DND-41 (cell line): ENCODE data around the gene ZNF574.

ENCODE experiments used
- ATAC-seq: fragments of 200-7000 bp; cut with Tn5 transposase; 3 replicates; pipeline ENCODE4 v1.9.1; 2021; ENCODE audit warnings: low read depth; ENCODE audit not compliant: insufficient read depth
- DNase-seq: peaks from one replicate; pipeline ENCODE4 v3.0.0-alpha.2; 2020
- H2AFZ ChIP-seq: 2 replicates; pipeline ENCODE4 v1.6.0; 2012; ENCODE audit warnings: low read depth, low read length
- H3K27ac ChIP-seq: 2 replicates; pipeline ENCODE4 v1.5.1; 2012; ENCODE audit warnings: low read length, inconsistent platforms
- H3K27me3 ChIP-seq: fragments of 200-600 bp; sonication (generic); 2 replicates; pipeline ENCODE4 v1.6.0; 2012; ENCODE audit warnings: low read length, mild to moderate bottlenecking, inconsistent platforms; ENCODE audit not compliant: insufficient read depth, poor library complexity
- H3K36me3 ChIP-seq: 2 replicates; pipeline ENCODE4 v1.5.1; 2012; ENCODE audit warnings: low read length, inconsistent platforms; ENCODE audit not compliant: insufficient read depth
- H3K4me1 ChIP-seq: 2 replicates; pipeline ENCODE4 v1.5.1; 2012; ENCODE audit warnings: mild to moderate bottlenecking, low read length; ENCODE audit not compliant: insufficient read depth
- H3K4me2 ChIP-seq: 2 replicates; pipeline ENCODE4 v1.6.0; 2012; ENCODE audit warnings: mild to moderate bottlenecking, moderate library complexity, low read length, inconsistent platforms; ENCODE audit not compliant: insufficient read depth
- H3K4me3 ChIP-seq, 2 experiments: fragments of 200-600 bp in 1 of 2; shearing (Covaris generic) in 1 of 2; 2 replicates each; pipeline ENCODE4 v1.5.1; 2012 to 2016; ENCODE audit warnings: inconsistent platforms in 2 of 2, low read length in 2 of 2, mild to moderate bottlenecking in 2 of 2, low read depth in 1 of 2, moderate library complexity in 1 of 2
- H3K79me2 ChIP-seq: 2 replicates; pipeline ENCODE4 v1.6.0; 2012; ENCODE audit warnings: low read length, inconsistent platforms; ENCODE audit not compliant: insufficient read depth
- H3K9ac ChIP-seq: 2 replicates; pipeline ENCODE4 v1.6.0; 2012; ENCODE audit warnings: low read depth, mild to moderate bottlenecking, inconsistent platforms, low read length, moderate library complexity
- H3K9me3 ChIP-seq: 2 replicates; pipeline ENCODE4 v1.5.1; 2012; ENCODE audit warnings: low read length, moderate library complexity, mild to moderate bottlenecking, inconsistent platforms; ENCODE audit not compliant: insufficient read depth, severe bottlenecking
- H4K20me1 ChIP-seq: 2 replicates; pipeline ENCODE4 v1.6.0; 2012; ENCODE audit warnings: low read length; ENCODE audit not compliant: insufficient read depth
- EZH2 ChIP-seq: IDR thresholded peaks from 3 replicates; pipeline ENCODE4 v1.6.1; 2012; ENCODE audit warnings: borderline replicate concordance, low read depth, mild to moderate bottlenecking, moderate library complexity, low read length, inconsistent platforms; ENCODE audit not compliant: severe bottlenecking
- TF ChIP-seq, protein P1 (sequence below): IDR thresholded peaks from 2 replicates; pipeline ENCODE4 v1.5.1; 2012; ENCODE audit warnings: borderline replicate concordance, low read length, moderate library complexity, mild to moderate bottlenecking; ENCODE audit not compliant: poor library complexity, severe bottlenecking; ENCODE audit errors: extremely low read depth

The ZNF574 gene

DNA sequence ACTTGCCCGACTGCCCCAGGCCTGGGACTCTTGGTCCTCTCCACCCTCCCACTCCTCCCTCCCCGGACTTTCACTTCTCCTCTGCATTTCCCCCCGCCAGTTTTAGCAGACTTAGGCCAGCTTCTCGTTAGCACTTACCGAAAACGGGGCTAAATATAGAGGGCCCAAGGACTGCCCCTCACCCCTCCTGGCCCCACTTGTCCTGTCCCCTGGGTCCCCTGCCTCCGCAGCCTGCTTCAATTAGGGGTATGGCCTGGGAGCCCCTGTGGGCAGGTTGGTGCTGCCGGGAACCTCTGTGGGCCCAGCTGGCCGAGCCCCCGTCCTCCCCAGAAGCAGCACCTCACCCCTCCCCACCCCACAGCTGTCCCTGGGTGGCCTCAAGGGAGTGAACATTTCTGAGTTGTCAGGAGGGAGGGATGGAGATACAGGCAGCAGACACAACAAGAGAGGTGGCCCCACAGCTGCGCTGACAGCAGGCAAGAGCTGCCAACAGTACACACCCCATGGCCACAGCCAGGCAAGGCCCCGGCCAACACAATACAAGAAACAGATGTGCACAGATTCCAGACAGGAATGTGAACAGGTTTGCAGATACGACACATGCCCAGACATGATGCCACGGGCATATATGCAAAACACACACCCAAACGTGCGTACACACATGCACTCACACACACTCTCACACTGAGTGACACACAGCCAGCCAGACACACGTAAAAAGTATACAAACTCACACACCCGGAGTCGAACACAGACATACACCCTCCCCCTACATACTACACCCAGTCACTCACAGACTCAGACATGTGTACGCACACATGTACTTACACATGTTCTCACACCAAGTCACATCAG, 53.7 kb downstream of the ZNF574 start:
- H3K4me1 ChIP-seq, result peaks cover 19% of the 10 kb centered on the region
- H3K79me2 ChIP-seq, result no peaks in the 10 kb centered on the region
- no peak overlapping the region for H3K9ac ChIP-seq
- no peaks in the 10 kb centered on the region for H3K9me3 ChIP-seq
- no peaks in the 10 kb centered on the region for H3K36me3 ChIP-seq
- TF ChIP-seq, protein P1, sequence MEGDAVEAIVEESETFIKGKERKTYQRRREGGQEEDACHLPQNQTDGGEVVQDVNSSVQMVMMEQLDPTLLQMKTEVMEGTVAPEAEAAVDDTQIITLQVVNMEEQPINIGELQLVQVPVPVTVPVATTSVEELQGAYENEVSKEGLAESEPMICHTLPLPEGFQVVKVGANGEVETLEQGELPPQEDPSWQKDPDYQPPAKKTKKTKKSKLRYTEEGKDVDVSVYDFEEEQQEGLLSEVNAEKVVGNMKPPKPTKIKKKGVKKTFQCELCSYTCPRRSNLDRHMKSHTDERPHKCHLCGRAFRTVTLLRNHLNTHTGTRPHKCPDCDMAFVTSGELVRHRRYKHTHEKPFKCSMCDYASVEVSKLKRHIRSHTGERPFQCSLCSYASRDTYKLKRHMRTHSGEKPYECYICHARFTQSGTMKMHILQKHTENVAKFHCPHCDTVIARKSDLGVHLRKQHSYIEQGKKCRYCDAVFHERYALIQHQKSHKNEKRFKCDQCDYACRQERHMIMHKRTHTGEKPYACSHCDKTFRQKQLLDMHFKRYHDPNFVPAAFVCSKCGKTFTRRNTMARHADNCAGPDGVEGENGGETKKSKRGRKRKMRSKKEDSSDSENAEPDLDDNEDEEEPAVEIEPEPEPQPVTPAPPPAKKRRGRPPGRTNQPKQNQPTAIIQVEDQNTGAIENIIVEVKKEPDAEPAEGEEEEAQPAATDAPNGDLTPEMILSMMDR, result no peak
- no peak for TF ChIP-seq EZH2
- H3K27ac ChIP-seq, result no peak overlapping the region
- H4K20me1 ChIP-seq, result no peaks in the 10 kb centered on the region; the same call in 1 of the 2 replicates
- DNase-seq, result no peak
- H3K4me3 ChIP-seq, result no peak overlapping the region
- no peak for ATAC-seq
- no peak overlapping the region for H2AFZ ChIP-seq
- H3K4me2 ChIP-seq, result no peak overlapping the region
- H3K27me3 ChIP-seq, result peaks cover 5% of the 10 kb centered on the region

DNA sequence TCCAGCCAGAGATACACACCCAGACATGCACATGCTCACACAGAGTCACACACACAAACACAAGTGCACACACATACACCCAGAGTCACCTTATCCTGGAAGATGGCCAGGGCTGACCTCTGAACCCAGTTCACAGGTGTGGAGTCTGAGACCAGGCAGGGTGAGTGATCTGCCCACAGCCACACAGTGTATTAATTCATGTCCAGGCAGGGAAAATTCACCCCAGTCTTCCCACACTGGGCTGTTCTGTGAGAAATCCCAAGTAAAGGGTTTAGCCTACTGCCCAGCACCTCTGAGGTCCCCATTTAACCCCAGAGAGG, 54.2 kb downstream of the ZNF574 start:
- Histone ChIP-seq H3K9me3 (no peaks in the 10 kb centered on the region), H4K20me1 (no peaks in the 10 kb centered on the region; the same call in 1 of the 2 replicates), H3K27me3 (peaks cover 5% of the 10 kb centered on the region), H3K27ac (no peak overlapping the region), H3K4me3 (no peak overlapping the region), H3K4me2 (no peak overlapping the region), H3K4me1 (peaks cover 19% of the 10 kb centered on the region), H2AFZ (no peak overlapping the region), H3K36me3 (no peaks in the 10 kb centered on the region), H3K79me2 (no peaks in the 10 kb centered on the region), H3K9ac (no peak overlapping the region)
- TF ChIP-seq EZH2, result no peak
- TF ChIP-seq, protein P1, result no peak
- ATAC-seq (no peak), DNase-seq (no peak)
